ENCODE data around the gene PODXL2. TPM values are rescaled to one million over a fixed set of nuclear protein-coding genes. Genes with fewer than 3 reads are reported as not detected.

Gene PODXL2
- polyA plus RNA-seq, 1 experiment: 3.4 TPM

GRCh38 chr3:127616836-127617605, 12.0 kb upstream of the PODXL2 start:
- ChIA-PET CTCF (no interaction called here), POLR2A (no interaction called here)
- Histone ChIP-seq H3K27me3 (ENCODE audit: control insufficient read depth, insufficient read depth, low read length) (no peaks in the 10 kb centered on the region), H3K4me3 (ENCODE audit: low read depth, low read length) (no peak overlapping the region), H3K36me3 (ENCODE audit: control insufficient read depth, insufficient read depth, low read length) (peaks cover 6% of the 10 kb centered on the region)
- no peak for DNase-seq (ENCODE audit: low read depth)
- TF ChIP-seq CTCF (IDR thresholded peaks at IDR 0.05; ENCODE audit: insufficient read depth, low read depth, low read length): no peak

GRCh38 chr3:127618891-127619290, 10.1 kb upstream of the PODXL2 start:
- ChIA-PET POLR2A (no interaction called here), CTCF (no interaction called here)
- Histone ChIP-seq H3K27me3 (ENCODE audit: control insufficient read depth, insufficient read depth, low read length) (no peaks in the 10 kb centered on the region), H3K36me3 (ENCODE audit: control insufficient read depth, insufficient read depth, low read length) (peaks cover 6% of the 10 kb centered on the region), H3K4me3 (ENCODE audit: low read depth, low read length) (no peak overlapping the region)
- no peak for TF ChIP-seq CTCF (IDR thresholded peaks at IDR 0.05; ENCODE audit: insufficient read depth, low read depth, low read length)
- DNase-seq (ENCODE audit: low read depth): no peak

GRCh38 chr3:127620637-127621375, 8.2 kb upstream of the PODXL2 start:
- H3K27me3 ChIP-seq (ENCODE audit: control insufficient read depth, insufficient read depth, low read length): no peaks in the 10 kb centered on the region
- no peak for DNase-seq (ENCODE audit: low read depth)
- ChIA-PET POLR2A (no interaction called here), CTCF (interaction anchor here (1.0 to 1.6 kb wide), 2 partner anchors 11 to 46 kb away, joined by 3 read pairs; no protein-coding TSS in a partner anchor)
- no peak for TF ChIP-seq CTCF (IDR thresholded peaks at IDR 0.05; ENCODE audit: insufficient read depth, low read depth, low read length)
- H3K4me3 ChIP-seq (ENCODE audit: low read depth, low read length): no peak overlapping the region
- H3K36me3 ChIP-seq (ENCODE audit: control insufficient read depth, insufficient read depth, low read length): peaks cover 6% of the 10 kb centered on the region

- H3K4me3 ChIP-seq (ENCODE audit: low read depth, low read length): no peak overlapping the region
- H3K27me3 ChIP-seq (ENCODE audit: control insufficient read depth, insufficient read depth, low read length): peaks cover 2% of the 10 kb centered on the region
- ChIA-PET CTCF (interaction anchor here (0.7 kb wide), 1 partner anchor 11 kb away, joined by 3 read pairs; no protein-coding TSS in a partner anchor), POLR2A (no interaction called here)
- H3K36me3 ChIP-seq (ENCODE audit: control insufficient read depth, insufficient read depth, low read length): peaks cover 6% of the 10 kb centered on the region
- no peak for TF ChIP-seq CTCF (IDR thresholded peaks at IDR 0.05; ENCODE audit: insufficient read depth, low read depth, low read length)
- no peak for DNase-seq (ENCODE audit: low read depth)
These were observed 7.0 kb upstream of the PODXL2 start for GRCh38 chr3:127622031-127622430.

GRCh38 chr3:127622772-127623576, 6.0 kb upstream of the PODXL2 start:
- no peak for DNase-seq (ENCODE audit: low read depth)
- no peak overlapping the region for H3K4me3 ChIP-seq (ENCODE audit: low read depth, low read length)
- peaks cover 6% of the 10 kb centered on the region for H3K36me3 ChIP-seq (ENCODE audit: control insufficient read depth, insufficient read depth, low read length)
- ChIA-PET POLR2A (no interaction called here), CTCF (interaction anchor here (1.0 kb wide), 1 partner anchor 48 kb away, joined by 3 read pairs; no protein-coding TSS in a partner anchor)
- no peak for TF ChIP-seq CTCF (IDR thresholded peaks at IDR 0.05; ENCODE audit: insufficient read depth, low read depth, low read length)
- H3K27me3 ChIP-seq (ENCODE audit: control insufficient read depth, insufficient read depth, low read length): peaks cover 5% of the 10 kb centered on the region
